Right forelimb (tissue), 1 donor: Measurements from ENCODE around the gene ERP44.
"Not testable (repeated sequence)": the region's sequence is repeated elsewhere in the genome, so short reads cannot be mapped to it uniquely, and the experiment has no call there.

ENCODE experiments used
- DNase-seq: peaks from one replicate; pipeline ENCODE4 v3.0.0-alpha.2; 2018

The ERP44 gene

GRCh38 chr9:100099722-100100042 lies 882 bp upstream of the ERP44 start:
- no peak for DNase-seq

- DNase-seq: no peak
These were observed 534 bp downstream of the ERP44 start for GRCh38 chr9:100098046-100098886.

- no peak for DNase-seq
These were observed 2.4 kb downstream of the ERP44 start for GRCh38 chr9:100096378-100096916.

GRCh38 chr9:100094411-100094810 lies 4.4 kb downstream of the ERP44 start:
- DNase-seq: not testable (repeated sequence)

GRCh38 chr9:100092066-100092465 lies 6.7 kb downstream of the ERP44 start:
- DNase-seq: no peak

GRCh38 chr9:100091650-100092049 lies 7.2 kb downstream of the ERP44 start:
- no peak for DNase-seq

- no peak for DNase-seq
These were observed 7.9 kb downstream of the ERP44 start for GRCh38 chr9:100090880-100091279.

GRCh38 chr9:100088202-100088601 lies 10.6 kb downstream of the ERP44 start:
- no peak for DNase-seq

GRCh38 chr9:100087218-100087617 lies 11.6 kb downstream of the ERP44 start:
- no peak for DNase-seq

- DNase-seq: no peak
These were observed 12.6 kb downstream of the ERP44 start for GRCh38 chr9:100086097-100086635.

GRCh38 chr9:100084734-100085133 lies 14.1 kb downstream of the ERP44 start:
- DNase-seq: no peak

- no peak for DNase-seq
These were observed 14.7 kb downstream of the ERP44 start for GRCh38 chr9:100084128-100084453.

- no peak for DNase-seq
These were observed 15.2 kb downstream of the ERP44 start for GRCh38 chr9:100083448-100084127.

- DNase-seq: no peak
These were observed 16.0 kb downstream of the ERP44 start for GRCh38 chr9:100082782-100083181.

GRCh38 chr9:100076256-100076655 lies 22.5 kb downstream of the ERP44 start:
- not testable (repeated sequence) for DNase-seq

GRCh38 chr9:100074989-100075388 lies 23.8 kb downstream of the ERP44 start:
- no peak for DNase-seq

- DNase-seq: no peak
These were observed 24.7 kb downstream of the ERP44 start for GRCh38 chr9:100074093-100074492.

- DNase-seq: no peak
These were observed 26.0 kb downstream of the ERP44 start for GRCh38 chr9:100072805-100073204.

- DNase-seq: no peak
These were observed 27.5 kb downstream of the ERP44 start for GRCh38 chr9:100071271-100071670.

GRCh38 chr9:100070104-100071041 lies 28.4 kb downstream of the ERP44 start:
- DNase-seq: no peak

- DNase-seq: not testable (repeated sequence)
These were observed 29.7 kb downstream of the ERP44 start for GRCh38 chr9:100069068-100069467.

- not testable (repeated sequence) for DNase-seq
These were observed 30.8 kb downstream of the ERP44 start for GRCh38 chr9:100067990-100068389.

GRCh38 chr9:100066539-100066938 lies 32.3 kb downstream of the ERP44 start:
- no peak for DNase-seq
